ENCODE measurements around the gene CDON. TPM values are rescaled to one million over a fixed set of nuclear protein-coding genes. Genes with fewer than 3 reads are reported as not detected.
"Not testable (repeated sequence)": the region's sequence is repeated elsewhere in the genome, so short reads cannot be mapped to it uniquely, and the experiment has no call there.

The CDON gene
- total RNA-seq, 3 donors from 2014 or later (not counting 1 experiment from before 2014, with no cell fraction given) = 0.25 to 0.38 TPM; not detected in 1

GRCh38 chr11:125992893-125993292, 69.8 kb downstream of the CDON start:
- Histone ChIP-seq H3K4me1 (ENCODE audit: control insufficient read depth, insufficient read depth, low read length) (no peaks in the 10 kb centered on the region), H3K9me3 (ENCODE audit: control insufficient read depth, insufficient read depth, low read length) (no peaks in the 10 kb centered on the region), H3K27ac (ENCODE audit: low read length) (no peak overlapping the region), H3K4me3 (ENCODE audit: low read length) (no peak overlapping the region), H3K27me3 (ENCODE audit: control insufficient read depth, insufficient read depth, low read length) (no peaks in the 10 kb centered on the region), H3K36me3 (ENCODE audit: control insufficient read depth, insufficient read depth, low read length) (no peaks in the 10 kb centered on the region)
- ATAC-seq (no peak), DNase-seq (no peak)
- H3K4me1 Mint-ChIP-seq = no peaks in the 10 kb centered on the region
- no peaks in the 10 kb centered on the region for H3K9me3 Mint-ChIP-seq
- no peak overlapping the region for H3K27ac Mint-ChIP-seq
- TF ChIP-seq CTCF (IDR thresholded peaks at IDR 0.05) = no peak
- intact Hi-C loops (cut with micrococcal nuclease) = no loop called here
- no peak overlapping the region for H3K4me3 Mint-ChIP-seq
- 81% methylated on average over 6 of the region's 7 CpGs for WGBS (ENCODE audit: insufficient coverage)
- no peaks in the 10 kb centered on the region for H3K36me3 Mint-ChIP-seq
- H3K27me3 Mint-ChIP-seq (ENCODE audit: low read depth in 2 of 2) = peaks cover 3 to 36% of the 10 kb centered on the region in 2 donors

- Mint-ChIP-seq H3K36me3 (no peaks in the 10 kb centered on the region), H3K9me3 (peaks cover 0 to 2% of the 10 kb centered on the region in 2 donors), H3K27me3 (ENCODE audit: low read depth in 2 of 2) (peaks cover 7 to 31% of the 10 kb centered on the region in 2 donors), H3K4me1 (no peaks in the 10 kb centered on the region), H3K27ac (no peak overlapping the region), H3K4me3 (no peak overlapping the region)
- H3K36me3 ChIP-seq (ENCODE audit: control insufficient read depth, insufficient read depth, low read length) = no peaks in the 10 kb centered on the region
- DNase-seq (no peak), ATAC-seq (no peak)
- no peak overlapping the region for H3K27ac ChIP-seq (ENCODE audit: low read length)
- WGBS (ENCODE audit: insufficient coverage) = 82% methylated on average over 3 of the region's 3 CpGs
- H3K9me3 ChIP-seq (ENCODE audit: control insufficient read depth, insufficient read depth, low read length) = no peaks in the 10 kb centered on the region
- no peaks in the 10 kb centered on the region for H3K4me1 ChIP-seq (ENCODE audit: control insufficient read depth, insufficient read depth, low read length)
- intact Hi-C loops (cut with micrococcal nuclease) = no loop called here
- TF ChIP-seq CTCF (IDR thresholded peaks at IDR 0.05) = no peak
- H3K27me3 ChIP-seq (ENCODE audit: control insufficient read depth, insufficient read depth, low read length) = no peaks in the 10 kb centered on the region
- H3K4me3 ChIP-seq (ENCODE audit: low read length) = no peak overlapping the region
Observed at GRCh38 chr11:125990244-125990643, 72.4 kb downstream of the CDON start.

- DNase-seq (no peak), ATAC-seq (no peak)
- intact Hi-C loops (cut with micrococcal nuclease) = no loop called here
- H3K36me3 ChIP-seq (ENCODE audit: control insufficient read depth, insufficient read depth, low read length) = no peaks in the 10 kb centered on the region
- H3K27ac Mint-ChIP-seq = no peak overlapping the region
- no peaks in the 10 kb centered on the region for H3K4me1 Mint-ChIP-seq
- H3K27me3 Mint-ChIP-seq (ENCODE audit: low read depth in 2 of 2) = peaks cover 4 to 20% of the 10 kb centered on the region in 2 donors
- no peak overlapping the region for H3K27ac ChIP-seq (ENCODE audit: low read length)
- no peak overlapping the region for H3K4me3 Mint-ChIP-seq
- no peaks in the 10 kb centered on the region for H3K4me1 ChIP-seq (ENCODE audit: control insufficient read depth, insufficient read depth, low read length)
- 53% methylated on average over 3 of the region's 5 CpGs for WGBS (ENCODE audit: insufficient coverage)
- no peaks in the 10 kb centered on the region for H3K9me3 ChIP-seq (ENCODE audit: control insufficient read depth, insufficient read depth, low read length)
- peaks cover 0 to 2% of the 10 kb centered on the region in 2 donors for H3K9me3 Mint-ChIP-seq
- H3K27me3 ChIP-seq (ENCODE audit: control insufficient read depth, insufficient read depth, low read length) = no peaks in the 10 kb centered on the region
- no peak overlapping the region for H3K4me3 ChIP-seq (ENCODE audit: low read length)
- no peaks in the 10 kb centered on the region for H3K36me3 Mint-ChIP-seq
- no peak for TF ChIP-seq CTCF (IDR thresholded peaks at IDR 0.05)
Observed at GRCh38 chr11:125987066-125987641, 75.5 kb downstream of the CDON start.

- ATAC-seq; H3K4me3 ChIP-seq (ENCODE audit: low read length); H3K27ac Mint-ChIP-seq; H3K36me3 ChIP-seq (ENCODE audit: control insufficient read depth, insufficient read depth, low read length); H3K9me3 ChIP-seq (ENCODE audit: control insufficient read depth, insufficient read depth, low read length); H3K4me1 ChIP-seq (ENCODE audit: control insufficient read depth, insufficient read depth, low read length); H3K36me3 Mint-ChIP-seq; DNase-seq; H3K4me3 Mint-ChIP-seq; intact Hi-C loops (cut with micrococcal nuclease); H3K27me3 ChIP-seq (ENCODE audit: control insufficient read depth, insufficient read depth, low read length); H3K27ac ChIP-seq (ENCODE audit: low read length); H3K4me1 Mint-ChIP-seq; H3K9me3 Mint-ChIP-seq: not testable (repeated sequence)
- peaks cover 4 to 13% of the 10 kb centered on the region in 2 donors for H3K27me3 Mint-ChIP-seq (ENCODE audit: low read depth in 2 of 2)
- WGBS (ENCODE audit: insufficient coverage) = 98% methylated on average over 5 of the region's 6 CpGs
Observed at GRCh38 chr11:125985956-125986355, 76.7 kb downstream of the CDON start.

Data from natural killer cell (primary cell).